Hematopoietic multipotent progenitor cell treated with erythropoietin and hydrocortisone succinate and interleukin-3 and kit ligand, for 6 days (in vitro differentiated cells): ENCODE results near the gene ARF6.
A peak's percentile ranks its signal among the peaks of the same experiment; 100 is the strongest.
"Not testable (repeated sequence)": the region's sequence is repeated elsewhere in the genome, so short reads cannot be mapped to it uniquely, and the experiment has no call there.

ENCODE experiments used
- DNase-seq: peaks from one replicate; pipeline ENCODE4 v3.0.0-alpha.2; 2015

Gene ARF6

GRCh38 chr14:49892636-49893308, at the start of gene ARF6:
Gene ARF6, plus strand, starts transcription at chr14:49893082. Its CDS starts 655 bp downstream, at chr14:49893737.
- peak; percentile 99 for DNase-seq

GRCh38 chr14:49849213-49849847, 43.6 kb upstream of the ARF6 start:
- no peak for DNase-seq

GRCh38 chr14:49851813-49852212, 41.1 kb upstream of the ARF6 start:
- DNase-seq = peak; percentile 46

GRCh38 chr14:49852301-49853157, 40.4 kb upstream of the ARF6 start, which contains the start of gene NEMF:
Gene NEMF, minus strand, starts transcription at chr14:49852788. Its CDS starts 35 bp downstream, at chr14:49852753.
- DNase-seq = peak; percentile 94

GRCh38 chr14:49853158-49853477, 39.8 kb upstream of the ARF6 start:
- no peak for DNase-seq

- DNase-seq = peak; percentile 92
Measured at GRCh38 chr14:49853572-49854375, 39.1 kb upstream of the ARF6 start.

- DNase-seq = no peak
Measured at GRCh38 chr14:49857427-49858003, 35.4 kb upstream of the ARF6 start.

GRCh38 chr14:49858383-49858782, 34.5 kb upstream of the ARF6 start:
- peak; percentile 34 for DNase-seq

- no peak for DNase-seq
Measured at GRCh38 chr14:49860988-49861698, 31.7 kb upstream of the ARF6 start.

- DNase-seq = peak; percentile 85
Measured at GRCh38 chr14:49861699-49862088, 31.2 kb upstream of the ARF6 start.

GRCh38 chr14:49862089-49862673, 30.7 kb upstream of the ARF6 start:
- DNase-seq = peak; percentile 92

- peak; percentile 80 for DNase-seq
Measured at GRCh38 chr14:49863487-49864281, 29.2 kb upstream of the ARF6 start.

GRCh38 chr14:49865431-49865859, 27.4 kb upstream of the ARF6 start:
- DNase-seq = peak; percentile 88

- peak; percentile 98 for DNase-seq
Measured at GRCh38 chr14:49867831-49868719, 24.8 kb upstream of the ARF6 start.

- DNase-seq = no peak
Measured at GRCh38 chr14:49868720-49869114, 24.2 kb upstream of the ARF6 start.

- no peak for DNase-seq
Measured at GRCh38 chr14:49870908-49871307, 22.0 kb upstream of the ARF6 start.

- not testable (repeated sequence) for DNase-seq
Measured at GRCh38 chr14:49873548-49873947, 19.3 kb upstream of the ARF6 start.

- DNase-seq = no peak
Measured at GRCh38 chr14:49875640-49876198, 17.2 kb upstream of the ARF6 start.

- no peak for DNase-seq
Measured at GRCh38 chr14:49876563-49877127, 16.2 kb upstream of the ARF6 start.
